Neutrophil (primary cell): ENCODE measurements around the gene RIN3.

ENCODE experiments used
- H3K27ac ChIP-seq: fragments of 200-600 bp; sonication (generic); 2 replicates; pipeline ENCODE4 v1.5.1; 2016; ENCODE audit warnings: mild to moderate bottlenecking, moderate library complexity
- H3K27me3 ChIP-seq: fragments of 200-600 bp; sonication (generic); 2 replicates; pipeline ENCODE4 v1.6.0; 2016; ENCODE audit warnings: mild to moderate bottlenecking
- H3K36me3 ChIP-seq: fragments of 200-600 bp; sonication (generic); 2 replicates; pipeline ENCODE4 v1.5.1; 2017
- H3K4me1 ChIP-seq, 2 experiments: fragments of 200-600 bp in 1 of 2; sonication (generic) in 1 of 2; 1 replicate in 1 of 2; 2 replicates in 1 of 2; pipeline versions ENCODE4 v1.5.1 to v1.6.1; 2013 to 2016; ENCODE audit warnings: low read depth in 1 of 2, low read length in 1 of 2, mild to moderate bottlenecking in 1 of 2, moderate library complexity in 1 of 2; ENCODE audit not compliant: control insufficient read depth in 1 of 2, insufficient read depth in 1 of 2
- H3K4me3 ChIP-seq, 2 experiments: fragments of 200-600 bp in 1 of 2; sonication (generic) in 1 of 2; 1 replicate in 1 of 2; 2 replicates in 1 of 2; pipeline ENCODE4 v1.5.1; 2013 to 2016; ENCODE audit warnings: low read depth in 1 of 2, low read length in 1 of 2, mild to moderate bottlenecking in 1 of 2, moderate library complexity in 1 of 2
- H3K9me3 ChIP-seq: fragments of 200-600 bp; sonication (generic); 2 replicates; pipeline ENCODE4 v1.5.1; 2016
- CTCF ChIP-seq: fragments of 200-600 bp; sonication (generic); IDR thresholded peaks from 2 replicates; pipeline ENCODE4 v1.5.1; 2016; ENCODE audit warnings: antibody characterized with exemption

Gene RIN3

GRCh38 chr14:92731622-92732115, 218.1 kb downstream of the RIN3 start:
- H3K36me3 ChIP-seq, result no peaks in the 10 kb centered on the region
- peaks cover 84% of the 10 kb centered on the region for H3K27me3 ChIP-seq
- H3K9me3 ChIP-seq, result no peaks in the 10 kb centered on the region
- TF ChIP-seq CTCF, result no peak
- no peak overlapping the region for H3K27ac ChIP-seq
- no peak overlapping the region for H3K4me3 ChIP-seq
- H3K4me1 ChIP-seq, result no peaks in the 10 kb centered on the region

- H3K4me3 ChIP-seq, result no peak overlapping the region
- H3K4me1 ChIP-seq, result no peaks in the 10 kb centered on the region
- H3K27ac ChIP-seq, result no peak overlapping the region
- H3K36me3 ChIP-seq, result no peaks in the 10 kb centered on the region
- peaks cover 79% of the 10 kb centered on the region for H3K27me3 ChIP-seq
- TF ChIP-seq CTCF, result no peak
- H3K9me3 ChIP-seq, result no peaks in the 10 kb centered on the region
Measured at GRCh38 chr14:92733007-92733406, 219.4 kb downstream of the RIN3 start.

- H3K9me3 ChIP-seq, result no peaks in the 10 kb centered on the region
- no peaks in the 10 kb centered on the region for H3K36me3 ChIP-seq
- peaks cover 63% of the 10 kb centered on the region for H3K27me3 ChIP-seq
- TF ChIP-seq CTCF, result no peak
- no peak overlapping the region for H3K27ac ChIP-seq
- H3K4me1 ChIP-seq, result no peaks in the 10 kb centered on the region
- H3K4me3 ChIP-seq, result no peak overlapping the region
Measured at GRCh38 chr14:92734618-92735017, 221.0 kb downstream of the RIN3 start.

- Histone ChIP-seq H3K4me1 (no peaks in the 10 kb centered on the region), H3K9me3 (no peaks in the 10 kb centered on the region), H3K27ac (no peak overlapping the region), H3K36me3 (no peaks in the 10 kb centered on the region), H3K27me3 (peaks cover 56% of the 10 kb centered on the region), H3K4me3 (no peak overlapping the region)
- TF ChIP-seq CTCF, result no peak
Measured at GRCh38 chr14:92735344-92735743, 221.8 kb downstream of the RIN3 start.

- Histone ChIP-seq H3K36me3 (no peaks in the 10 kb centered on the region), H3K4me1 (no peaks in the 10 kb centered on the region), H3K27ac (no peak overlapping the region), H3K27me3 (peaks cover 38% of the 10 kb centered on the region), H3K4me3 (no peak overlapping the region), H3K9me3 (no peaks in the 10 kb centered on the region)
- TF ChIP-seq CTCF, result no peak
Measured at GRCh38 chr14:92737206-92737605, 223.6 kb downstream of the RIN3 start.
